Measurements from ENCODE around the gene NOL9. TPM values are rescaled to one million over a fixed set of nuclear protein-coding genes. Genes with fewer than 3 reads are reported as not detected.

The NOL9 gene
- total RNA-seq, 3 donors from 2014 or later: 20.0 to 28.3 (median 21.1) TPM

- ATAC-seq: no peak
- TF ChIP-seq, protein P1, sequence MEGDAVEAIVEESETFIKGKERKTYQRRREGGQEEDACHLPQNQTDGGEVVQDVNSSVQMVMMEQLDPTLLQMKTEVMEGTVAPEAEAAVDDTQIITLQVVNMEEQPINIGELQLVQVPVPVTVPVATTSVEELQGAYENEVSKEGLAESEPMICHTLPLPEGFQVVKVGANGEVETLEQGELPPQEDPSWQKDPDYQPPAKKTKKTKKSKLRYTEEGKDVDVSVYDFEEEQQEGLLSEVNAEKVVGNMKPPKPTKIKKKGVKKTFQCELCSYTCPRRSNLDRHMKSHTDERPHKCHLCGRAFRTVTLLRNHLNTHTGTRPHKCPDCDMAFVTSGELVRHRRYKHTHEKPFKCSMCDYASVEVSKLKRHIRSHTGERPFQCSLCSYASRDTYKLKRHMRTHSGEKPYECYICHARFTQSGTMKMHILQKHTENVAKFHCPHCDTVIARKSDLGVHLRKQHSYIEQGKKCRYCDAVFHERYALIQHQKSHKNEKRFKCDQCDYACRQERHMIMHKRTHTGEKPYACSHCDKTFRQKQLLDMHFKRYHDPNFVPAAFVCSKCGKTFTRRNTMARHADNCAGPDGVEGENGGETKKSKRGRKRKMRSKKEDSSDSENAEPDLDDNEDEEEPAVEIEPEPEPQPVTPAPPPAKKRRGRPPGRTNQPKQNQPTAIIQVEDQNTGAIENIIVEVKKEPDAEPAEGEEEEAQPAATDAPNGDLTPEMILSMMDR (IDR thresholded peaks at IDR 0.05): no peak
These were observed 44.4 kb downstream of the NOL9 start for GRCh38 chr1:6509919-6510291.

DNA sequence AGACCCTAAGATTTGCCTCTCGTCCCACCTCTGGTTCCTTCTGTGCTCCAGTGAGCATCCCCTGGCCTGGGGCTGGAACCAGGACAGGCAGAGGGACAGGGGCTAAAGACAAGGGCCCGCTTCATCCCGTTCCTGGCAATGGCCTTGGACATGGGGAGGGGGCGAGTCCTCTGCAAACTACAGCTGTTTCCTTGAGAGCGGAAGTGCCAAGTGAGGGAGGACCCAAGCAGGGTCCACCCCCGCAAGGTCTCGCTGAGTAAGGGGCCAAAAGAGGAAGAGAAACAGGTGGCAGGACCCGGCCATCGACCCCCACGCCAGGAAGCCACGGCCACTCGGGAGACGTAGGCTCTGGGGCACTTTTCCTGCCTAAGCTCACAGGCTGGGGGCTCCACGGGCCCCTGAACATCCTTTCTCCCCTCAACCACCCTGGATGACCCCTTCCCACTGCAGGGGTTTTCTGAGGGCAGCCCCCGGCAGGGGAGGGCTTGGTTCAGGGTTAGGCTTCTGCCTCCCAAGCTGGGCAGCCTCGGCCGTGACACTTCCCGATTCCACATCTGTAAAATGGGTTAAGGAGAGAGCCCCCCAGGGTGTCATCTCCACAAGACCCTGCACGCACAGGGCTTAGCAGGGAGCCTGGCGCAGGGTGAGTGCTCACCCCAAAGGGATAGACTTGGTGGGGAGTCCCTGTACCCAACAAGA is 44.9 kb downstream of the NOL9 start:
- ATAC-seq: no peak
- Histone ChIP-seq H3K36me3 (ENCODE audit: low read depth) (no peaks in the 10 kb centered on the region), H3K9me3 (no peaks in the 10 kb centered on the region), H3K4me1 (ENCODE audit: low read depth) (no peaks in the 10 kb centered on the region), H3K4me3 (no peak overlapping the region)
- intact Hi-C loops (cut with DNase I, micrococcal nuclease): no loop called here
- TF ChIP-seq, protein P1 (IDR thresholded peaks at IDR 0.05): no peak
- DNase-seq: no peak

More at GRCh38 chr1:6509919-6510291, 44.4 kb downstream of the NOL9 start:
- DNase-seq: no peak
- no peaks in the 10 kb centered on the region for H3K9me3 ChIP-seq
- H3K4me1 ChIP-seq (ENCODE audit: low read depth): no peaks in the 10 kb centered on the region
- H3K4me3 ChIP-seq: no peak overlapping the region
- no peaks in the 10 kb centered on the region for H3K36me3 ChIP-seq (ENCODE audit: low read depth)
- intact Hi-C loops (cut with DNase I, micrococcal nuclease): no loop called here

DNA sequence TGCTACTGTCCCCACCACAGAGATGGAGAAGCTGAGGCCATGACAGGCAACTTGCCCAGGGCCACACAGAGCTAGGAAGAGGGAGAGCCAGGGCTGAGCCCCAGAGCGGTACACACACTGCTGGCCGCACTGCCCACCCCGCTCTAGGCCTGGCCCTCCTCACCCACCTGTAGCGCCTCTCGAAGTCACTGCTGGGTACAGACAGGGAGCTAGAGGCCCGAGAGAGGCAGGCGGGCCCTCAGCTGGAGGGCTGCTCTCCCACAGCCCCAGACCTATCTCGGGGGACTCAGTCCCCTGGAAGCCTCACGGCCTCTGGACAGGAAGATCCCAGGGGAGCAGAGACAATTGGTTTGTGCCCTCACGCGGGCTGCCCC is 45.5 kb downstream of the NOL9 start:
- TF ChIP-seq, protein P1 (IDR thresholded peaks at IDR 0.05): no peak
- no peaks in the 10 kb centered on the region for H3K36me3 ChIP-seq (ENCODE audit: low read depth)
- no peaks in the 10 kb centered on the region for H3K9me3 ChIP-seq
- no peaks in the 10 kb centered on the region for H3K4me1 ChIP-seq (ENCODE audit: low read depth)
- DNase-seq (no peak), ATAC-seq (no peak)
- intact Hi-C loops (cut with DNase I, micrococcal nuclease): no loop called here
- no peak overlapping the region for H3K4me3 ChIP-seq

DNA sequence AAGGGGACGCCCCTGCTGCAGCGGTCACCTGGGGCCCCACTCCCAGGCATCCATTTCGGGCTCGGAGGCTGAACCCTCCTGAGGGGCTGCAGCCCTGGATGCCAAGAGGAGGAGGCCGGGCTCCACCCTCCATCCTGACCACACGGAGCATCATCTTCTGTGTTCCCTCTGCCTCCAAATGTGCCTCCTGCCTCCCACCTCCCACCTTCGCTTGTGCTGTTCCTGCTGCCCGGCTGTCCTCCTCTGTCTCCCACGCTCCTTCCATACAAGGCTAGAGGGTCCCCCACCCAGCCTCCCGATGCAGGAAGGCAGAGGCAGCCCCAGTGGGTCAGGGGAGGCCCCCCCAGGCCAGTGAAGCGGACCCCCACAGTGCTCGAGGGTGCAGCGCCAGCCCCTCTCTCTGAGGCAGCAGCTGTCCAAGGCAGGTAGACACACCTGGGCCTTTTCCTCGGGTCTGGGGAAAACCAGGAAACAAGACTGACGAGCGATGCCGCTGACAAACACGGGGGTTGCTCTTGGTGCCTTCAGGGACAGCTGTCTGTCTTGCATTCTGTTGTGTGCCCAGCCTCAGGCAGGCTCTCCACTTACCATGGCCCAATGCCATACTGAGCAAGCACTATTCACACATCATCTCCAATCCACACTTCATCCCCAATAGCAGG is 46.0 kb downstream of the NOL9 start:
- no peaks in the 10 kb centered on the region for H3K9me3 ChIP-seq
- no peaks in the 10 kb centered on the region for H3K36me3 ChIP-seq (ENCODE audit: low read depth)
- no peak for DNase-seq
- H3K4me1 ChIP-seq (ENCODE audit: low read depth): no peaks in the 10 kb centered on the region
- H3K4me3 ChIP-seq: no peak overlapping the region
- no peak for ATAC-seq
- TF ChIP-seq, protein P1 (IDR thresholded peaks at IDR 0.05): no peak
- intact Hi-C loops (cut with DNase I, micrococcal nuclease): no loop called here

GRCh38 chr1:6507461-6507911 is 46.8 kb downstream of the NOL9 start:
- H3K36me3 ChIP-seq (ENCODE audit: low read depth): no peaks in the 10 kb centered on the region
- ATAC-seq: no peak
- H3K4me1 ChIP-seq (ENCODE audit: low read depth): no peaks in the 10 kb centered on the region
- DNase-seq: no peak
- intact Hi-C loops (cut with DNase I, micrococcal nuclease): no loop called here
- no peak overlapping the region for H3K4me3 ChIP-seq
- H3K9me3 ChIP-seq: no peaks in the 10 kb centered on the region
- TF ChIP-seq, protein P1 (IDR thresholded peaks at IDR 0.05): no peak

Data from mucosa of descending colon (tissue), 3 donors.